Erythroblast (primary cell): Measurements from ENCODE around the gene RPL13A.

Source experiments
- GATA1 ChIP-seq: IDR thresholded peaks from 2 replicates; pipeline ENCODE4 v1.6.1; 2011; ENCODE audit warnings: low read depth, mild to moderate bottlenecking, control low read depth, low read length, moderate library complexity
- POLR2A ChIP-seq: IDR thresholded peaks from 2 replicates; pipeline ENCODE4 v1.6.1; 2011; ENCODE audit warnings: mild to moderate bottlenecking, low read length

DNA sequence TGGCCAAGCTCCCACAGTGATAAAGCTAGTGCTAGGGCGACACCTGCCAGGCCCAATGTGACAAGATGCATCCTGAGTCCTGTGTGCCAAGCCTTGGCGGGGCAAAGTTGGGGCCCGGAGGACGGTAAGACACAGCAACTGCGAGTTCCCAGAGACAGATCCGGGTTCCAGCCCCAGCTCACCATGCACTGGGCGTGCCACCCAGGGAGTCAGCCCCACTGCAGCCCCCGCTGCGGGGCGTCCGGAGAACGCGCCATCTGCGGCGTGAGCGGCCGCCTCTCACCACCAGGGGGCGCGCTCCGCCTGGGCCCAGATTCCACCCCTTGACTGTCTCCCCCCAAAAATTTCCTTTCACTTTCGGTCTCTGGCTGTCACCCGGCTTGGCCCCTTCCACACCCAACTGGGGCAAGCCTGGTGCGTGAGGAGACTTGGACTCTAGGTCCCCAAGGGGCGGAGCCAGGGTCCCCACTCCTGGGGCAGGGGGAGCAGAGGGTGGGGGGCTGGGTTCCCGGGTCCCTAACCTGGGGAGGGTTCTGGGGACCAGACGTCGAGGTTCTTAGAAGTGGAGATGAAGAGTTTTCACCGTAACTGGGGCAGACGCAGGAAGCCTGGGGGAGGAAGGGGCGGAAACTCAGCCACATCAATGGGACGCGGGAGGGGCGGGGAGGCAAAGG, 13.4 kb upstream of the RPL13A start, which contains the start of gene FLT3LG:
- peak; percentile 27 for TF ChIP-seq POLR2A
- no peak for TF ChIP-seq GATA1
